ENCODE data around the gene TCL1A.
A peak's percentile ranks its signal among the peaks of the same experiment; 100 is the strongest.

Gene TCL1A

GRCh38 chr14:95662376-95663186, 51.3 kb downstream of the TCL1A start:
- DNase-seq (ENCODE audit: low read depth), result peak; percentile 7
- no peak overlapping the region for H3K4me3 ChIP-seq (ENCODE audit: control insufficient read depth, low read depth, low read length)
- no peak for TF ChIP-seq CTCF (conservative IDR thresholded peaks at IDR 0.05; ENCODE audit: control insufficient read depth, insufficient read depth, low read depth, low read length)

GRCh38 chr14:95660651-95661515, 53.0 kb downstream of the TCL1A start:
- peak; percentile 6 for DNase-seq (ENCODE audit: low read depth)
- no peak for TF ChIP-seq CTCF (conservative IDR thresholded peaks at IDR 0.05; ENCODE audit: control insufficient read depth, insufficient read depth, low read depth, low read length)
- H3K4me3 ChIP-seq (ENCODE audit: control insufficient read depth, low read depth, low read length), result no peak overlapping the region

- TF ChIP-seq CTCF (conservative IDR thresholded peaks at IDR 0.05; ENCODE audit: control insufficient read depth, insufficient read depth, low read depth, low read length), result no peak
- H3K4me3 ChIP-seq (ENCODE audit: control insufficient read depth, low read depth, low read length), result no peak overlapping the region
- DNase-seq (ENCODE audit: low read depth), result no peak
Measured at GRCh38 chr14:95659990-95660385, 53.9 kb downstream of the TCL1A start.

All from fibroblast of mammary gland (primary cell).